WTC11 (cell line): ENCODE data around the gene PDE5A.

Experiments used
- ATF2 ChIP-seq: sonication (generic); formaldehyde crosslinking; IDR thresholded peaks from 2 replicates; pipeline ENCODE4 v1.8.1; 2022; ENCODE audit warnings: low read depth, missing genetic modification reagents, borderline replicate concordance
- CTCF ChIP-seq: fragments of 200-600 bp; IDR thresholded peaks from 2 replicates; pipeline ENCODE4 v1.8.0; 2022; ENCODE audit warnings: antibody characterized with exemption
- E2F1 ChIP-seq: sonication (generic); formaldehyde crosslinking; IDR thresholded peaks from 2 replicates; pipeline ENCODE4 v1.8.0; 2022; ENCODE audit warnings: mild to moderate bottlenecking, missing genetic modification reagents
- FOXJ3 ChIP-seq: sonication (generic); formaldehyde crosslinking; IDR thresholded peaks from 2 replicates; pipeline ENCODE4 v1.9.0; 2021; ENCODE audit warnings: missing genetic modification reagents, mild to moderate bottlenecking, borderline replicate concordance
- GRHL2 ChIP-seq: fragments of 250-450 bp; sonication (Bioruptor Pico); IDR thresholded peaks from 2 replicates; pipeline ENCODE4 v1.8.0; 2022; ENCODE audit warnings: mild to moderate bottlenecking, moderate library complexity; ENCODE audit not compliant: insufficient replicate concordance, severe bottlenecking
- MAX ChIP-seq: sonication (generic); formaldehyde crosslinking; IDR thresholded peaks from 2 replicates; pipeline ENCODE4 v1.8.0; 2022; ENCODE audit warnings: mild to moderate bottlenecking, missing genetic modification reagents
- NR1H2 ChIP-seq: sonication (generic); formaldehyde crosslinking; IDR thresholded peaks from 2 replicates; pipeline ENCODE4 v1.9.0; 2021; ENCODE audit warnings: mild to moderate bottlenecking, moderate library complexity, missing genetic modification reagents
- STAT6 ChIP-seq: sonication (generic); formaldehyde crosslinking; conservative IDR thresholded peaks from 2 replicates; pipeline ENCODE4 v1.8.1; 2023; ENCODE audit warnings: mild to moderate bottlenecking, low read depth, missing genetic modification reagents, moderate library complexity
- USF1 ChIP-seq: sonication (generic); formaldehyde crosslinking; IDR thresholded peaks from 2 replicates; pipeline ENCODE4 v1.8.0; 2022; ENCODE audit warnings: mild to moderate bottlenecking, missing genetic modification reagents
- ZNF416 ChIP-seq: fragments of 250-450 bp; sonication (Bioruptor Pico); IDR thresholded peaks from 2 replicates; pipeline ENCODE4 v1.9.0; 2021; ENCODE audit warnings: mild to moderate bottlenecking, inconsistent platforms
- TF ChIP-seq, protein P1 (sequence below): sonication (generic); formaldehyde crosslinking; IDR thresholded peaks from 2 replicates; pipeline ENCODE4 v1.8.1; 2023; ENCODE audit warnings: mild to moderate bottlenecking, missing genetic modification reagents, moderate library complexity
- TF ChIP-seq, protein P2 (sequence below): sonication (generic); formaldehyde crosslinking; IDR thresholded peaks from 2 replicates; pipeline ENCODE4 v1.8.1; 2022; ENCODE audit warnings: mild to moderate bottlenecking, missing genetic modification reagents, moderate library complexity, borderline replicate concordance
- TF ChIP-seq, protein P3 (sequence below): sonication (generic); formaldehyde crosslinking; conservative IDR thresholded peaks from 2 replicates; pipeline ENCODE4 v1.8.1; 2022; ENCODE audit warnings: mild to moderate bottlenecking, missing genetic modification reagents

- TF ChIP-seq MAX (CRISPR knock-in tag) (no peak), ATF2 (CRISPR knock-in tag) (no peak), NR1H2 (CRISPR knock-in tag) (no peak), CTCF (no peak), FOXJ3 (CRISPR knock-in tag) (no peak), STAT6 (CRISPR knock-in tag) (no peak), USF1 (no peak), GRHL2 (CRISPR knock-in tag) (no peak), ZNF416 (no peak), E2F1 (CRISPR knock-in tag) (no peak)
- TF ChIP-seq, protein P1, sequence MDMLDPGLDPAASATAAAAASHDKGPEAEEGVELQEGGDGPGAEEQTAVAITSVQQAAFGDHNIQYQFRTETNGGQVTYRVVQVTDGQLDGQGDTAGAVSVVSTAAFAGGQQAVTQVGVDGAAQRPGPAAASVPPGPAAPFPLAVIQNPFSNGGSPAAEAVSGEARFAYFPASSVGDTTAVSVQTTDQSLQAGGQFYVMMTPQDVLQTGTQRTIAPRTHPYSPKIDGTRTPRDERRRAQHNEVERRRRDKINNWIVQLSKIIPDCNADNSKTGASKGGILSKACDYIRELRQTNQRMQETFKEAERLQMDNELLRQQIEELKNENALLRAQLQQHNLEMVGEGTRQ (CRISPR knock-in tag) = no peak
- TF ChIP-seq, protein P2, sequence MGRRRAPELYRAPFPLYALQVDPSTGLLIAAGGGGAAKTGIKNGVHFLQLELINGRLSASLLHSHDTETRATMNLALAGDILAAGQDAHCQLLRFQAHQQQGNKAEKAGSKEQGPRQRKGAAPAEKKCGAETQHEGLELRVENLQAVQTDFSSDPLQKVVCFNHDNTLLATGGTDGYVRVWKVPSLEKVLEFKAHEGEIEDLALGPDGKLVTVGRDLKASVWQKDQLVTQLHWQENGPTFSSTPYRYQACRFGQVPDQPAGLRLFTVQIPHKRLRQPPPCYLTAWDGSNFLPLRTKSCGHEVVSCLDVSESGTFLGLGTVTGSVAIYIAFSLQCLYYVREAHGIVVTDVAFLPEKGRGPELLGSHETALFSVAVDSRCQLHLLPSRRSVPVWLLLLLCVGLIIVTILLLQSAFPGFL (CRISPR knock-in tag) = no peak
- TF ChIP-seq, protein P3, sequence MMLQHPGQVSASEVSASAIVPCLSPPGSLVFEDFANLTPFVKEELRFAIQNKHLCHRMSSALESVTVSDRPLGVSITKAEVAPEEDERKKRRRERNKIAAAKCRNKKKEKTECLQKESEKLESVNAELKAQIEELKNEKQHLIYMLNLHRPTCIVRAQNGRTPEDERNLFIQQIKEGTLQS (CRISPR knock-in tag) = no peak
Measured at GRCh38 chr4:119570401-119570800, 58.2 kb downstream of the PDE5A start.
